Transverse colon (tissue), 4 donors: ENCODE measurements around the gene SUN2. TPM values are rescaled to one million over a fixed set of nuclear protein-coding genes. Genes with fewer than 3 reads are reported as not detected.

Experiments
- DNase-seq: peaks from one replicate; pipeline ENCODE4 v3.0.0-alpha.2; 2019
- H3K27ac ChIP-seq, 4 donors: fragments of 200-600 bp; sonication (generic); 2 replicates each; pipeline ENCODE4 v1.5.1; 2016 to 2018; ENCODE audit warnings: inconsistent platforms in 4 of 4
- H3K27me3 ChIP-seq: fragments of 200-600 bp; sonication (generic); 2 replicates; pipeline ENCODE4 v1.5.1; 2017; ENCODE audit warnings: inconsistent platforms
- H3K36me3 ChIP-seq, 4 donors: fragments of 200-600 bp; sonication (generic); 2 replicates each; pipeline ENCODE4 v1.5.1; 2017 to 2019; ENCODE audit warnings: inconsistent platforms in 4 of 4
- H3K4me1 ChIP-seq, 4 donors: fragments of 200-600 bp; sonication (generic); 2 replicates each; pipeline ENCODE4 v1.5.1; 2017 to 2020; ENCODE audit warnings: inconsistent platforms in 4 of 4
- H3K4me3 ChIP-seq, 4 donors: fragments of 200-600 bp; sonication (generic); 1 replicate in 1 of 4; 2 replicates in 3 of 4; pipeline versions ENCODE4 v1.5.1 to v1.6.1; 2017 to 2019; ENCODE audit warnings: inconsistent platforms in 4 of 4
- H3K9me3 ChIP-seq, 2 donors: fragments of 200-600 bp; sonication (generic); 2 replicates each; pipeline ENCODE4 v1.5.1; 2017 to 2019; ENCODE audit warnings: inconsistent platforms in 2 of 2
- EP300 ChIP-seq: sonication (generic); formaldehyde crosslinking; IDR thresholded peaks from one replicate; pipeline ENCODE4 v1.6.1; 2017; ENCODE audit warnings: antibody characterized with exemption, low read depth
- POLR2A ChIP-seq: fragments of 450-650 bp; IDR thresholded peaks from one replicate; pipeline ENCODE4 v1.6.1; 2016; ENCODE audit warnings: antibody characterized with exemption, mild to moderate bottlenecking, moderate library complexity
- POLR2AphosphoS5 ChIP-seq, 3 donors: sonication (generic); formaldehyde crosslinking; IDR thresholded peaks; one replicate each; pipeline ENCODE4 v1.6.1; 2016; ENCODE audit warnings: antibody characterized with exemption in 3 of 3
- WGBS, 2 donors: methylation state at CpG; one replicate each; pipeline ENCODE4 v1.1.5; 2018; ENCODE audit warnings: low coverage in 1 of 2; 5-methylcytosine and 5-hydroxymethylcytosine counted together
- in situ Hi-C, 4 donors: fragments of 200-750 bp; cut with MboI; loops; one replicate each; pipeline versions ENCODE4 v1.15.0 to v1.15.1; 2017; ENCODE audit warnings: low sequenced_read_pairs in 3 of 4, low pct_ligation_motif_present in 1 of 4, low pct_unique_long_range_greater_than_20kb in 1 of 4
- intact Hi-C: fragments of 100-400 bp; cut with DNase I; formaldehyde crosslinking; loops from one replicate; pipeline ENCODE4 v1.15.1; 2023; ENCODE audit warnings: low total_unique reads
- total RNA-seq, 4 donors: library from RNA; depleted of rRNA; stranded (reverse); fragments of >200 nt; gene quantifications; one replicate each; pipeline ENCODE4 v1.1.0, GENCODE V29; 2016
- TF ChIP-seq, protein P1 (sequence below), 5 experiments: fragments of 200-600 bp in 3 of 5; fragments of 450-650 bp in 2 of 5; sonication (generic) in 3 of 5; IDR thresholded peaks; 1 replicate in 2 of 5; 2 replicates in 3 of 5; pipeline ENCODE4 v1.5.1; 2016 to 2017; ENCODE audit warnings: antibody characterized with exemption in 5 of 5, inconsistent platforms in 3 of 5, mild to moderate bottlenecking in 2 of 5, moderate library complexity in 1 of 5

The SUN2 gene
- total RNA-seq, 4 donors from 2014 or later = 168 to 523 (median 216) TPM

DNA sequence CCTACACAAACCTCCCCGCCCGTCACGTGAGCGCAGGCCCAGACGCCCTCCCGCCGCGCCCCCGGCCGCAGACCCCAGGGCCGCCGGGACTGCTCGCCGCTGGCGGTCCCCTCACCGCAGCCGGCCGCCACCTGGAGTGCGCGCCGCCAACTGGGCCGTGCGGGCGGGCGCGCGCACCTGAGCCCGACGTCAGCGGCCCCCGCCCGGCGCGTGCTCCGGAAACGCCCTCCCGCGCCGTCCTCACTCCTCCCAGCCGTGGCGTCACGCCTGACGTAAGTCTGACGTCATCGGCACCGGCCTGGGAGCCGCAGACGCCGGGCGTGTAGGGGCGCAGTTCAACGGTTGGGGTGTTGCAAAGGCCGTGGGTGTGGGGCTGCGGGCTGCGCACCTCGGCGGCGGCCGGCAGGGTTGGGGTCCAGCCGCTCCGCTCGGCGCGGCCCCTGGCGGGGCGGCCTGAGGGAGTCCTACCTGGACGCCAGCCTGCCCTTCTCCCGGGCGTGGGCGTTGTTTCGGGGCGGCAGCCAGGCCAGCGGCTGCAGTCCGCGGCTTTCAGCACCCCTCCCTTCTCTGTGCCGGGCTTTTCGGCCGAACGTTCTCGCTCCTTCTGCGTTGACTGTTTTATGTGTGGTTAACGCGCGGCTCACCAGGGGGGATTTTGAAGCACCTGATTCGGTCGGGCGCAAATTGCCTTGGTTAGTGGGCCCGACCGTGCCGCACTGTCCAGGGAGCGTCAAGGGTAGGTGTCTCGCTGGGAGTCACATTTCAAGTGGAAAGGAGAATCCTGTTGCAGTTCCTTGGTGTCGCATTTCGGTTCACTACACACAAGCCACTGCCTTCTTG lies 54.8 kb downstream of the SUN2 start, which contains the start of gene JOSD1:
Gene JOSD1 (minus strand): TSS at position 155 of the 840 bp plus-strand sequence. CDS start 956 bp downstream, outside the sequence.
- intact Hi-C loops = loop anchor here (2.0 kb wide), 1 partner anchor 54 kb away; the partner anchor contains the start of gene SUN2

DNA sequence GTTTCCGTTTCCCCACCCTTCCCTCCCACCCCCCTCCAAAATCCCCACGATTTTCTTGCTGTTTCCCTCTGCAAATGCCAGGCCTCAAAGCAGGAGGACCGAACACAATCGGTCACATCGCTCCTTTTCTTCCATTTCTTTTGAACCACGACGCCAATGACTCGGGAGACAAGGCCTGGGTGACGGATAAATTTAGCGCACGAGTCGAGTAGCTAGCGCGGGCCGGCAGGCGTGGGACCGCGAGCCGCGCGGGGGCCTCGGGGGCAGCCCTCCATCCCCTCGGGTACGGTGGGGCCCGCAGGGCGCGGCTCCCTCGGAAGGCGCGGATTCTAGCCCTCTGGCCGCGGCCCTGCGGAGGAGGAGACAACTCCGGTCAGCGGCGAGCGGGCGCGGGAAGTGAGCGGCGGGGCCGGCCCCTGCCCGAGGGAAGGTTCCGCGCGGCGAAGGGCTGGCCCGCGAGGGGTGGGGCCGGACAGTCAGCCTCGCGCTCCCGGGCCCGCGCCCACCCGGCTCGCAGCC lies 55.5 kb downstream of the SUN2 start:
- Histone ChIP-seq H3K27me3 (no peaks in the 10 kb centered on the region), H3K4me3 (peak overlapping the region; percentile 62 to 83 (median 80)), H3K27ac (peak overlapping the region; percentile 93 to 99 (median 98)), H3K4me1 (peaks cover 28 to 63% (median 56%) of the 10 kb centered on the region in 4 donors), H3K36me3 (no peaks in the 10 kb centered on the region), H3K9me3 (no peaks in the 10 kb centered on the region)
- WGBS, 2 donors = 1 to 3% methylated on average over 5 to 24 of the region's 57 CpGs
- peak; percentile 80 for DNase-seq
- intact Hi-C loops (loop anchor here (2.0 kb wide), 1 partner anchor 54 kb away; the partner anchor contains the start of gene SUN2), in situ Hi-C loops (no loop called here)
- TF ChIP-seq EP300 (no peak), POLR2AphosphoS5 (IDR thresholded peaks at IDR 0.05) (peak in 1 of 3 donors; percentile 82), POLR2A (peak; percentile 53)
- TF ChIP-seq, protein P1, sequence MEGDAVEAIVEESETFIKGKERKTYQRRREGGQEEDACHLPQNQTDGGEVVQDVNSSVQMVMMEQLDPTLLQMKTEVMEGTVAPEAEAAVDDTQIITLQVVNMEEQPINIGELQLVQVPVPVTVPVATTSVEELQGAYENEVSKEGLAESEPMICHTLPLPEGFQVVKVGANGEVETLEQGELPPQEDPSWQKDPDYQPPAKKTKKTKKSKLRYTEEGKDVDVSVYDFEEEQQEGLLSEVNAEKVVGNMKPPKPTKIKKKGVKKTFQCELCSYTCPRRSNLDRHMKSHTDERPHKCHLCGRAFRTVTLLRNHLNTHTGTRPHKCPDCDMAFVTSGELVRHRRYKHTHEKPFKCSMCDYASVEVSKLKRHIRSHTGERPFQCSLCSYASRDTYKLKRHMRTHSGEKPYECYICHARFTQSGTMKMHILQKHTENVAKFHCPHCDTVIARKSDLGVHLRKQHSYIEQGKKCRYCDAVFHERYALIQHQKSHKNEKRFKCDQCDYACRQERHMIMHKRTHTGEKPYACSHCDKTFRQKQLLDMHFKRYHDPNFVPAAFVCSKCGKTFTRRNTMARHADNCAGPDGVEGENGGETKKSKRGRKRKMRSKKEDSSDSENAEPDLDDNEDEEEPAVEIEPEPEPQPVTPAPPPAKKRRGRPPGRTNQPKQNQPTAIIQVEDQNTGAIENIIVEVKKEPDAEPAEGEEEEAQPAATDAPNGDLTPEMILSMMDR (IDR thresholded peaks at IDR 0.05) = no peak

More for the DNA sequence above, 54.8 kb downstream of the SUN2 start, which contains the start of gene JOSD1:
- Histone ChIP-seq H3K4me3 (peak within 1 kb of the TSS; percentile 62 to 83 (median 80)), H3K4me1 (peaks cover 24 to 56% (median 49%) of the 10 kb centered on the region in 4 donors), H3K9me3 (no peaks in the 10 kb centered on the region), H3K36me3 (no peaks in the 10 kb centered on the region), H3K27ac (peak within 1 kb of the TSS; percentile 93 to 99 (median 98)), H3K27me3 (no peaks in the 10 kb centered on the region)
- peak; percentile 98 for DNase-seq
- WGBS, 2 donors = 2% methylated on average over 37 of the region's 94 CpGs; no CpG with 5 or more reads in 1 of the 2 donors
- TF ChIP-seq POLR2A (peak; percentile 89), POLR2AphosphoS5 (IDR thresholded peaks at IDR 0.05) (peak; percentile 99 to 100 (median 99)), EP300 (peak; percentile 94)
- TF ChIP-seq, protein P1 (IDR thresholded peaks at IDR 0.05) = peak in 1 of 5 experiments; percentile 43
- in situ Hi-C loops = no loop called here

DNA sequence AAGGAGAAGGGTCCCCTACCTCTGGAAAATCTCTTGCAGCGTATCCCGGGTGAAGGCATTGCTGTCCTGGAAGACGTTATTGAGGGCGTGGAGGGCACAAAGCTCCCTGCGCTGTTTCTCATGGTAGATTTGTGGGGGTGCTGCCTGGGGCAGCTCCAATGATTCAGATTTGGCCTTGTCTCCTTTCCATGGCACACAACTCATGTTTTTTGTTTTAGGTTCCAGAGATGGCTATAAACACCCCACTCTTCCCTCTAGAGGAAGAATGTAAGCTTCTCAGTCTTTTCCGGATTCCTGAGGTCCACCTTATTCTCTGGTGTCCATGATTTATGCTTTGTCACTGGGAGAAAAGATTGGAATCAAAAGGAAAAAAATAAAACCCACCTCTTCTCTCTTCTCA lies 56.0 kb downstream of the SUN2 start:
- H3K4me1 ChIP-seq = peaks cover 26 to 64% (median 57%) of the 10 kb centered on the region in 4 donors
- H3K4me3 ChIP-seq = peak overlapping the region; percentile 62 to 83 (median 80)
- TF ChIP-seq, protein P1 (IDR thresholded peaks at IDR 0.05) = peak in 1 of 5 experiments; percentile 23
- TF ChIP-seq POLR2A = no peak
- peak in 1 of 3 donors; percentile 37 for TF ChIP-seq POLR2AphosphoS5 (IDR thresholded peaks at IDR 0.05)
- TF ChIP-seq EP300 = no peak
- no peaks in the 10 kb centered on the region for H3K36me3 ChIP-seq
- intact Hi-C loops = loop anchor here (2.0 kb wide), 1 partner anchor 55 kb away; the partner anchor contains the start of gene SUN2
- no peaks in the 10 kb centered on the region for H3K27me3 ChIP-seq
- in situ Hi-C loops = no loop called here
- DNase-seq = no peak
- no peaks in the 10 kb centered on the region for H3K9me3 ChIP-seq
- peak overlapping the region; percentile 93 to 99 (median 98) for H3K27ac ChIP-seq
- WGBS, 2 donors = 6 to 10% methylated on average over 1 to 6 of the region's 6 CpGs

DNA sequence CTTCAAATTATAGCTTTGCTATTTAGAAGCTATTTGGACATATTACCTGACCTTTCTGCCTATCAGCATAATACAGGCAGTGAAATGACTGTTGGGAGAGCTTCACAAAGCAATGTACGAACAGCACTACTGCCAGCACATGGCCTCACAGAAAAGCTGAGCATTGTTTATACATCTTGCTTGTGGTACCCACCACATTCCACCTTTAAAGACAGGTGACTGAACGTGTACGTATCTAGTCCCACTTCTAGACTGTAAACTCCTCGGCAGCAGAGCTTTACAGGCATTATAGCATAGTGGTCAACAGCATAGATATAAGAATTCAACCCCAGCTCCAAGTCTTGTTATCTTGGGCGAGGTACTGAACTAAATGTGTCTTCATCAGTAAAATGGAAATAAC lies 56.7 kb downstream of the SUN2 start:
- no peaks in the 10 kb centered on the region for H3K27me3 ChIP-seq
- peaks cover 22 to 66% (median 57%) of the 10 kb centered on the region in 4 donors for H3K4me1 ChIP-seq
- TF ChIP-seq POLR2A = no peak
- TF ChIP-seq, protein P1 (IDR thresholded peaks at IDR 0.05) = no peak
- no peak for TF ChIP-seq POLR2AphosphoS5 (IDR thresholded peaks at IDR 0.05)
- no peak for TF ChIP-seq EP300
- in situ Hi-C loops (no loop called here), intact Hi-C loops (no loop called here)
- peak overlapping the region; percentile 93 to 99 (median 98) for H3K27ac ChIP-seq
- DNase-seq = no peak
- H3K36me3 ChIP-seq = no peaks in the 10 kb centered on the region
- H3K4me3 ChIP-seq = peak overlapping the region in 3 of 4 donors; percentile 62 to 81 (median 80)
- WGBS, 2 donors = 44 to 50% methylated on average over 2 to 5 of the region's 5 CpGs
- no peaks in the 10 kb centered on the region for H3K9me3 ChIP-seq
